HEK293 (cell line): ENCODE data around the gene TFDP1.

Experiments
- CTCF ChIP-seq: fragments of 450-650 bp; formaldehyde crosslinking; IDR thresholded peaks from 2 replicates; pipeline ENCODE4 v1.5.1; 2016; ENCODE audit warnings: missing biosample characterization, missing genetic modification characterization
- MEIS1 ChIP-seq: sonication (generic); formaldehyde crosslinking; IDR thresholded peaks from 2 replicates; pipeline ENCODE4 v1.8.1; 2022; ENCODE audit warnings: missing genetic modification reagents, mild to moderate bottlenecking, borderline replicate concordance
- PBX3 ChIP-seq: sonication (generic); formaldehyde crosslinking; IDR thresholded peaks from 2 replicates; pipeline ENCODE4 v1.8.1; 2022; ENCODE audit warnings: mild to moderate bottlenecking, moderate library complexity, missing genetic modification reagents
- REST ChIP-seq: fragments of 450-650 bp; formaldehyde crosslinking; IDR thresholded peaks from 2 replicates; pipeline ENCODE4 v1.5.1; 2016; ENCODE audit warnings: missing biosample characterization, missing genetic modification characterization
- SETDB1 ChIP-seq: IDR thresholded peaks from one replicate; pipeline ENCODE4 v1.6.1; 2017; ENCODE audit warnings: mild to moderate bottlenecking, low read length, moderate library complexity, mixed read lengths; ENCODE audit not compliant: insufficient read length
- ZNF112 ChIP-seq: fragments of 450-650 bp; formaldehyde crosslinking; IDR thresholded peaks from 2 replicates; pipeline ENCODE4 v1.5.0; 2017; ENCODE audit warnings: missing biosample characterization, missing genetic modification characterization
- ZNF121 ChIP-seq: fragments of 450-650 bp; formaldehyde crosslinking; IDR thresholded peaks from 2 replicates; pipeline ENCODE4 v1.5.1; 2016; ENCODE audit warnings: missing biosample characterization, missing genetic modification characterization
- ZNF221 ChIP-seq: fragments of 450-650 bp; formaldehyde crosslinking; IDR thresholded peaks from 2 replicates; pipeline ENCODE4 v1.5.1; 2017; ENCODE audit warnings: missing biosample characterization, missing genetic modification characterization, borderline replicate concordance
- ZNF23 ChIP-seq: fragments of 450-650 bp; formaldehyde crosslinking; IDR thresholded peaks from 2 replicates; pipeline ENCODE4 v1.5.1; 2016; ENCODE audit warnings: missing biosample characterization, missing genetic modification characterization, borderline replicate concordance
- ZNF302 ChIP-seq: fragments of 450-650 bp; formaldehyde crosslinking; IDR thresholded peaks from 2 replicates; pipeline ENCODE4 v1.5.1; 2016; ENCODE audit warnings: missing biosample characterization, missing genetic modification characterization, low read depth
- ZNF416 ChIP-seq: fragments of 450-650 bp; formaldehyde crosslinking; IDR thresholded peaks from 2 replicates; pipeline ENCODE4 v1.5.1; 2016; ENCODE audit warnings: missing biosample characterization, missing genetic modification characterization
- ZNF510 ChIP-seq: fragments of 450-650 bp; formaldehyde crosslinking; IDR thresholded peaks from 2 replicates; pipeline ENCODE4 v1.5.1; 2018; ENCODE audit warnings: mild to moderate bottlenecking, missing genetic modification characterization, missing biosample characterization; ENCODE audit not compliant: insufficient replicate concordance
- ZNF596 ChIP-seq: fragments of 450-650 bp; IDR thresholded peaks from 2 replicates; pipeline ENCODE4 v1.5.0; 2018; ENCODE audit warnings: missing biosample characterization, mild to moderate bottlenecking, missing genetic modification characterization, moderate library complexity

GRCh38 chr13:113630804-113631203 is 46.3 kb downstream of the TFDP1 start:
- no peak for TF ChIP-seq ZNF416
- TF ChIP-seq PBX3 = no peak
- TF ChIP-seq CTCF = no peak
- no peak for TF ChIP-seq SETDB1
- no peak for TF ChIP-seq ZNF302 (tag by site-specific recombination)
- no peak for TF ChIP-seq ZNF23 (tag by site-specific recombination)
- TF ChIP-seq ZNF121 (tag by site-specific recombination) = no peak
- TF ChIP-seq ZNF221 (tag by site-specific recombination) = no peak
- no peak for TF ChIP-seq ZNF112
- TF ChIP-seq ZNF596 (tag by site-specific recombination) = no peak
- no peak for TF ChIP-seq ZNF510 (tag by site-specific recombination)
- TF ChIP-seq MEIS1 (CRISPR knock-in tag) = no peak
- no peak for TF ChIP-seq REST (tag by site-specific recombination)
